ENCODE results near the gene CLCN7.

DNA sequence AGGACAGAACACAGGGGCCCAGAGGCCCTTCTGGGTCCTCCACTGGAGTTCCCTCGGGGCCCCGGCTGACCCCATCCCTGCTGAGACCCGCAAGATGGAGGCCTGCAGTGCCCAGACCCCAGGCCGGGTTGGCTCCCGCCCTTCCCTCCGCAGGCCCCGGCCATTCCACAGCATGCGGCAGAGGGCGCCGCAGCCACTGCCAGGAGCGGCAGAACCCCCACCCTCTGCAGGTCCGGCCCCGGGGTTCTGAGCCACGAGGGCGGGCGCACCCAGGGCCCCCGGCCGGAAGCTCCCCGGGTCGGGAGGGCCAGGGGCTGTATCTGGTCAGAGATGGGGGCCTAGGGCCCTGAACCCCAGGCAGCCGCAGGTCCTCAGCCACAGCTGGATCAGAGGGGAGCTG lies 46.3 kb downstream of the CLCN7 start:
- TF ChIP-seq, protein P1, sequence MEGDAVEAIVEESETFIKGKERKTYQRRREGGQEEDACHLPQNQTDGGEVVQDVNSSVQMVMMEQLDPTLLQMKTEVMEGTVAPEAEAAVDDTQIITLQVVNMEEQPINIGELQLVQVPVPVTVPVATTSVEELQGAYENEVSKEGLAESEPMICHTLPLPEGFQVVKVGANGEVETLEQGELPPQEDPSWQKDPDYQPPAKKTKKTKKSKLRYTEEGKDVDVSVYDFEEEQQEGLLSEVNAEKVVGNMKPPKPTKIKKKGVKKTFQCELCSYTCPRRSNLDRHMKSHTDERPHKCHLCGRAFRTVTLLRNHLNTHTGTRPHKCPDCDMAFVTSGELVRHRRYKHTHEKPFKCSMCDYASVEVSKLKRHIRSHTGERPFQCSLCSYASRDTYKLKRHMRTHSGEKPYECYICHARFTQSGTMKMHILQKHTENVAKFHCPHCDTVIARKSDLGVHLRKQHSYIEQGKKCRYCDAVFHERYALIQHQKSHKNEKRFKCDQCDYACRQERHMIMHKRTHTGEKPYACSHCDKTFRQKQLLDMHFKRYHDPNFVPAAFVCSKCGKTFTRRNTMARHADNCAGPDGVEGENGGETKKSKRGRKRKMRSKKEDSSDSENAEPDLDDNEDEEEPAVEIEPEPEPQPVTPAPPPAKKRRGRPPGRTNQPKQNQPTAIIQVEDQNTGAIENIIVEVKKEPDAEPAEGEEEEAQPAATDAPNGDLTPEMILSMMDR (CRISPR knock-in tag; IDR thresholded peaks at IDR 0.05), result peak; percentile 78
- TF ChIP-seq, protein P2, sequence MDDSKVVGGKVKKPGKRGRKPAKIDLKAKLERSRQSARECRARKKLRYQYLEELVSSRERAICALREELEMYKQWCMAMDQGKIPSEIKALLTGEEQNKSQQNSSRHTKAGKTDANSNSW (CRISPR knock-in tag; IDR thresholded peaks at IDR 0.05; ENCODE audit: borderline replicate concordance), result no peak
- TF ChIP-seq IRF2 (CRISPR knock-in tag; IDR thresholded peaks at IDR 0.05), result no peak
- TF ChIP-seq EEA1 (CRISPR knock-in tag; IDR thresholded peaks at IDR 0.05; ENCODE audit: borderline replicate concordance), result no peak
- TF ChIP-seq, protein P3, sequence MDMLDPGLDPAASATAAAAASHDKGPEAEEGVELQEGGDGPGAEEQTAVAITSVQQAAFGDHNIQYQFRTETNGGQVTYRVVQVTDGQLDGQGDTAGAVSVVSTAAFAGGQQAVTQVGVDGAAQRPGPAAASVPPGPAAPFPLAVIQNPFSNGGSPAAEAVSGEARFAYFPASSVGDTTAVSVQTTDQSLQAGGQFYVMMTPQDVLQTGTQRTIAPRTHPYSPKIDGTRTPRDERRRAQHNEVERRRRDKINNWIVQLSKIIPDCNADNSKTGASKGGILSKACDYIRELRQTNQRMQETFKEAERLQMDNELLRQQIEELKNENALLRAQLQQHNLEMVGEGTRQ (IDR thresholded peaks at IDR 0.05; ENCODE audit: low read depth, low read length), result no peak
- TF ChIP-seq, protein P3 (CRISPR knock-in tag; IDR thresholded peaks at IDR 0.05; ENCODE audit: borderline replicate concordance), result no peak
- TF ChIP-seq JUN (CRISPR knock-in tag; IDR thresholded peaks at IDR 0.05), result no peak
